ENCODE results near the gene PRRT2. TPM values are rescaled to one million over a fixed set of nuclear protein-coding genes. Genes with fewer than 3 reads are reported as not detected.

The PRRT2 gene
- total RNA-seq, 4 donors from 2014 or later, result 1.4 to 6.0 (median 1.9) TPM; not detected in 1

- Histone ChIP-seq H3K27me3 (no peaks in the 10 kb centered on the region), H3K36me3 (peaks cover 0 to 13% (median 0%) of the 10 kb centered on the region in 4 donors), H3K4me1 (peaks cover 57 to 91% (median 90%) of the 10 kb centered on the region in 4 donors), H3K27ac (peak overlapping the region; percentile 93 to 97 (median 96)), H3K9me3 (no peaks in the 10 kb centered on the region), H3K4me3 (peak overlapping the region; percentile 46 to 85 (median 72))
- WGBS, 2 donors (ENCODE audit: low coverage in 1 of 2), result 20 to 25% methylated on average over 2 to 7 of the region's 7 CpGs
- intact Hi-C loops (cut with DNase I; ENCODE audit: low total_unique reads) (no loop called here), in situ Hi-C loops (cut with MboI; ENCODE audit: low pct_ligation_motif_present in 1 of 4, low pct_unique_long_range_greater_than_20kb in 1 of 4, low sequenced_read_pairs in 3 of 4) (no loop called here)
- DNase-seq, result peak; percentile 73
- TF ChIP-seq CTCF (IDR thresholded peaks at IDR 0.05) (no peak), POLR2AphosphoS5 (IDR thresholded peaks at IDR 0.05) (peak in 2 of 3 donors; percentile 61 to 79), POLR2A (IDR thresholded peaks at IDR 0.05) (peak; percentile 46), EP300 (IDR thresholded peaks at IDR 0.05; ENCODE audit: low read depth) (no peak)
Observed at GRCh38 chr16:29821643-29822115, 9.7 kb downstream of the PRRT2 start.

- no peaks in the 10 kb centered on the region for H3K9me3 ChIP-seq
- H3K27me3 ChIP-seq, result no peaks in the 10 kb centered on the region
- H3K4me3 ChIP-seq, result peak overlapping the region in 1 of 4 donors; percentile 7
- no peak for DNase-seq
- H3K4me1 ChIP-seq, result peaks cover 58 to 91% (median 89%) of the 10 kb centered on the region in 4 donors
- peak overlapping the region; percentile 93 to 97 (median 96) for H3K27ac ChIP-seq
- TF ChIP-seq EP300 (IDR thresholded peaks at IDR 0.05; ENCODE audit: low read depth) (no peak), POLR2AphosphoS5 (IDR thresholded peaks at IDR 0.05) (no peak), CTCF (IDR thresholded peaks at IDR 0.05) (no peak), POLR2A (IDR thresholded peaks at IDR 0.05) (no peak)
- in situ Hi-C loops (cut with MboI; ENCODE audit: low pct_ligation_motif_present in 1 of 4, low pct_unique_long_range_greater_than_20kb in 1 of 4, low sequenced_read_pairs in 3 of 4), result no loop called here
- H3K36me3 ChIP-seq, result no peaks in the 10 kb centered on the region
- WGBS, 2 donors (ENCODE audit: low coverage in 1 of 2), result 13 to 30% methylated on average over 3 to 7 of the region's 7 CpGs
- intact Hi-C loops (cut with DNase I; ENCODE audit: low total_unique reads), result no loop called here
Observed at GRCh38 chr16:29824589-29825144, 12.7 kb downstream of the PRRT2 start.

GRCh38 chr16:29825145-29826044 lies 13.4 kb downstream of the PRRT2 start:
- Histone ChIP-seq H3K4me1 (peaks cover 54 to 93% (median 89%) of the 10 kb centered on the region in 4 donors), H3K27ac (peak overlapping the region; percentile 93 to 97 (median 96)), H3K27me3 (no peaks in the 10 kb centered on the region), H3K36me3 (peaks cover 0 to under 1% (median 0%) of the 10 kb centered on the region in 4 donors), H3K9me3 (no peaks in the 10 kb centered on the region), H3K4me3 (peak overlapping the region in 1 of 4 donors; percentile 7)
- TF ChIP-seq POLR2AphosphoS5 (IDR thresholded peaks at IDR 0.05) (peak; percentile 7 to 59 (median 26)), POLR2A (IDR thresholded peaks at IDR 0.05) (no peak)
- 46 to 58% methylated on average over 3 to 10 of the region's 10 CpGs for WGBS, 2 donors (ENCODE audit: low coverage in 1 of 2)
- DNase-seq, result peak; percentile 70
- intact Hi-C loops (cut with DNase I; ENCODE audit: low total_unique reads), result no loop called here
- in situ Hi-C loops (cut with MboI; ENCODE audit: low pct_ligation_motif_present in 1 of 4, low pct_unique_long_range_greater_than_20kb in 1 of 4, low sequenced_read_pairs in 3 of 4), result no loop called here

GRCh38 chr16:29826342-29826695 lies 14.3 kb downstream of the PRRT2 start:
- Histone ChIP-seq H3K27me3 (no peaks in the 10 kb centered on the region), H3K4me1 (peaks cover 54 to 90% (median 84%) of the 10 kb centered on the region in 4 donors), H3K4me3 (no peak overlapping the region), H3K36me3 (peaks cover 0 to 10% (median 5%) of the 10 kb centered on the region in 4 donors), H3K9me3 (no peaks in the 10 kb centered on the region), H3K27ac (peak overlapping the region; percentile 93 to 97 (median 96))
- in situ Hi-C loops (cut with MboI; ENCODE audit: low pct_ligation_motif_present in 1 of 4, low pct_unique_long_range_greater_than_20kb in 1 of 4, low sequenced_read_pairs in 3 of 4), result no loop called here
- DNase-seq, result no peak
- intact Hi-C loops (cut with DNase I; ENCODE audit: low total_unique reads), result no loop called here
- 77% methylated on average over 8 of the region's 8 CpGs; no CpG with 5 or more reads in 1 of the 2 donors for WGBS, 2 donors (ENCODE audit: low coverage in 1 of 2)
- TF ChIP-seq EP300 (IDR thresholded peaks at IDR 0.05; ENCODE audit: low read depth) (no peak), POLR2A (IDR thresholded peaks at IDR 0.05) (no peak), POLR2AphosphoS5 (IDR thresholded peaks at IDR 0.05) (no peak)

- H3K4me1 ChIP-seq, result peaks cover 25 to 46% (median 40%) of the 10 kb centered on the region in 4 donors
- no peaks in the 10 kb centered on the region for H3K9me3 ChIP-seq
- H3K27ac ChIP-seq, result peak overlapping the region in 2 of 4 donors; percentile 93 to 97
- H3K4me3 ChIP-seq, result no peak overlapping the region
- intact Hi-C loops (cut with DNase I; ENCODE audit: low total_unique reads), result no loop called here
- WGBS, 2 donors (ENCODE audit: low coverage in 1 of 2), result 90% methylated on average over 11 of the region's 11 CpGs; no CpG with 5 or more reads in 1 of the 2 donors
- TF ChIP-seq CTCF (IDR thresholded peaks at IDR 0.05), result no peak
- no peak for TF ChIP-seq POLR2AphosphoS5 (IDR thresholded peaks at IDR 0.05)
- TF ChIP-seq POLR2A (IDR thresholded peaks at IDR 0.05), result no peak
- TF ChIP-seq EP300 (IDR thresholded peaks at IDR 0.05; ENCODE audit: low read depth), result no peak
- DNase-seq, result no peak
- peaks cover 0 to 48% (median 24%) of the 10 kb centered on the region in 4 donors for H3K36me3 ChIP-seq
- in situ Hi-C loops (cut with MboI; ENCODE audit: low pct_ligation_motif_present in 1 of 4, low pct_unique_long_range_greater_than_20kb in 1 of 4, low sequenced_read_pairs in 3 of 4), result no loop called here
- no peaks in the 10 kb centered on the region for H3K27me3 ChIP-seq
Observed at GRCh38 chr16:29830774-29831173, 18.8 kb downstream of the PRRT2 start.

All from transverse colon (tissue), 4 donors.